Rectal smooth muscle tissue (tissue), 1 donor: ENCODE measurements around the gene MAP2K7.
A peak's percentile ranks its signal among the peaks of the same experiment; 100 is the strongest.
"Not testable (repeated sequence)": the region's sequence is repeated elsewhere in the genome, so short reads cannot be mapped to it uniquely, and the experiment has no call there.

Experiments used
- H3K27ac ChIP-seq: one replicate; pipeline ENCODE4 v1.7.0; 2013; ENCODE audit warnings: low read depth, low read length, inconsistent platforms
- H3K27me3 ChIP-seq: one replicate; pipeline ENCODE4 v1.7.0; 2013; ENCODE audit warnings: low read length; ENCODE audit not compliant: control insufficient read depth, insufficient read depth
- H3K36me3 ChIP-seq: one replicate; pipeline ENCODE4 v1.7.0; 2013; ENCODE audit warnings: low read length; ENCODE audit not compliant: control insufficient read depth, insufficient read depth
- H3K4me1 ChIP-seq: one replicate; pipeline ENCODE4 v1.7.0; 2013; ENCODE audit warnings: low read length; ENCODE audit not compliant: control insufficient read depth, insufficient read depth
- H3K4me3 ChIP-seq: one replicate; pipeline ENCODE4 v1.7.0; 2013; ENCODE audit warnings: low read length
- H3K9ac ChIP-seq: one replicate; pipeline ENCODE4 v1.7.0; 2013; ENCODE audit warnings: low read length

MAP2K7 gene

GRCh38 chr19:7923295-7924191, 19.9 kb downstream of the MAP2K7 start:
- Histone ChIP-seq H3K27me3 (peaks cover 6% of the 10 kb centered on the region), H3K27ac (peak overlapping the region; percentile 78), H3K36me3 (peaks cover 8% of the 10 kb centered on the region), H3K4me1 (peaks cover 54% of the 10 kb centered on the region), H3K9ac (no peak overlapping the region), H3K4me3 (peak overlapping the region; percentile 51)

- H3K4me3 ChIP-seq = peak overlapping the region; percentile 51
- peaks cover 59% of the 10 kb centered on the region for H3K4me1 ChIP-seq
- peaks cover 10% of the 10 kb centered on the region for H3K36me3 ChIP-seq
- no peaks in the 10 kb centered on the region for H3K27me3 ChIP-seq
- H3K27ac ChIP-seq = peak overlapping the region; percentile 78
- no peak overlapping the region for H3K9ac ChIP-seq
These were observed 20.6 kb downstream of the MAP2K7 start for GRCh38 chr19:7924241-7924640.

GRCh38 chr19:7924651-7925170, 21.0 kb downstream of the MAP2K7 start:
- peak overlapping the region; percentile 78 for H3K27ac ChIP-seq
- H3K27me3 ChIP-seq = no peaks in the 10 kb centered on the region
- H3K9ac ChIP-seq = no peak overlapping the region
- peaks cover 10% of the 10 kb centered on the region for H3K36me3 ChIP-seq
- H3K4me3 ChIP-seq = peak overlapping the region; percentile 41
- H3K4me1 ChIP-seq = peaks cover 64% of the 10 kb centered on the region

- H3K9ac ChIP-seq = no peak overlapping the region
- peak overlapping the region; percentile 49 for H3K4me3 ChIP-seq
- peaks cover 67% of the 10 kb centered on the region for H3K4me1 ChIP-seq
- peaks cover 10% of the 10 kb centered on the region for H3K36me3 ChIP-seq
- H3K27me3 ChIP-seq = no peaks in the 10 kb centered on the region
- peak overlapping the region; percentile 78 for H3K27ac ChIP-seq
These were observed 21.6 kb downstream of the MAP2K7 start for GRCh38 chr19:7925171-7925851.

- peaks cover 71% of the 10 kb centered on the region for H3K4me1 ChIP-seq
- peak within 1 kb of the TSS; percentile 68 for H3K4me3 ChIP-seq
- no peak within 1 kb of the TSS for H3K9ac ChIP-seq
- H3K27ac ChIP-seq = peak within 1 kb of the TSS; percentile 99
- no peaks in the 10 kb centered on the region for H3K27me3 ChIP-seq
- peaks cover 10% of the 10 kb centered on the region for H3K36me3 ChIP-seq
These were observed 22.5 kb downstream of the MAP2K7 start, which contains the start of gene CTXN1 for GRCh38 chr19:7926021-7926726. Gene CTXN1 (minus strand): TSS chr19:7926135. CDS start chr19:7925538, 597 bp downstream.

GRCh38 chr19:7926727-7927604, 23.3 kb downstream of the MAP2K7 start:
- H3K27ac ChIP-seq = peak overlapping the region; percentile 99
- H3K27me3 ChIP-seq = no peaks in the 10 kb centered on the region
- peaks cover 70% of the 10 kb centered on the region for H3K4me1 ChIP-seq
- H3K9ac ChIP-seq = no peak overlapping the region
- H3K36me3 ChIP-seq = peaks cover 10% of the 10 kb centered on the region
- peak overlapping the region; percentile 68 for H3K4me3 ChIP-seq

GRCh38 chr19:7927605-7928333, 24.1 kb downstream of the MAP2K7 start:
- H3K4me3 ChIP-seq = no peak overlapping the region
- H3K27me3 ChIP-seq = no peaks in the 10 kb centered on the region
- H3K9ac ChIP-seq = no peak overlapping the region
- H3K27ac ChIP-seq = peak overlapping the region; percentile 99
- peaks cover 11% of the 10 kb centered on the region for H3K36me3 ChIP-seq
- peaks cover 66% of the 10 kb centered on the region for H3K4me1 ChIP-seq

GRCh38 chr19:7928334-7928706, 24.6 kb downstream of the MAP2K7 start:
- Histone ChIP-seq H3K4me3 (no peak overlapping the region), H3K27me3 (no peaks in the 10 kb centered on the region), H3K36me3 (peaks cover 13% of the 10 kb centered on the region), H3K4me1 (peaks cover 61% of the 10 kb centered on the region), H3K27ac (peak overlapping the region; percentile 99), H3K9ac (no peak overlapping the region)

- Histone ChIP-seq H3K36me3 (peaks cover 14% of the 10 kb centered on the region), H3K4me3 (peak overlapping the region; percentile 32), H3K27ac (peak overlapping the region; percentile 99), H3K4me1 (peaks cover 55% of the 10 kb centered on the region), H3K9ac (peak overlapping the region; percentile 56), H3K27me3 (no peaks in the 10 kb centered on the region)
These were observed 25.3 kb downstream of the MAP2K7 start for GRCh38 chr19:7928741-7929701.

- H3K27me3 ChIP-seq, H3K9ac ChIP-seq, H3K4me3 ChIP-seq: not testable (repeated sequence)
- Histone ChIP-seq H3K27ac (peak overlapping the region; percentile 88), H3K4me1 (peaks cover 52% of the 10 kb centered on the region), H3K36me3 (peaks cover 20% of the 10 kb centered on the region)
These were observed 26.4 kb downstream of the MAP2K7 start for GRCh38 chr19:7930030-7930429.
